Skeletal muscle cell (primary cell): ENCODE results near the gene CDH18.
"Not testable (repeated sequence)": the region's sequence is repeated elsewhere in the genome, so short reads cannot be mapped to it uniquely, and the experiment has no call there.

Source experiments
- DNase-seq: peaks from one replicate; pipeline ENCODE4 v3.0.0-alpha.2; 2010; ENCODE audit warnings: low read depth
- H3K4me3 ChIP-seq: 2 replicates; pipeline ENCODE4 v1.5.1; 2011; ENCODE audit warnings: low read depth, mild to moderate bottlenecking, control low read depth, low read length, moderate library complexity

CDH18 gene

GRCh38 chr5:19866090-19866450, 121.9 kb downstream of the CDH18 start:
- no peak overlapping the region for H3K4me3 ChIP-seq
- DNase-seq: no peak

- no peak overlapping the region for H3K4me3 ChIP-seq
- no peak for DNase-seq
Observed at GRCh38 chr5:19865336-19866089, 122.5 kb downstream of the CDH18 start.

- no peak for DNase-seq
- H3K4me3 ChIP-seq: no peak overlapping the region
Observed at GRCh38 chr5:19862711-19863110, 125.3 kb downstream of the CDH18 start.

- H3K4me3 ChIP-seq: no peak overlapping the region
- no peak for DNase-seq
Observed at GRCh38 chr5:19859020-19859419, 129.0 kb downstream of the CDH18 start.

- no peak overlapping the region for H3K4me3 ChIP-seq
- peak; percentile 27 for DNase-seq
Observed at GRCh38 chr5:19855931-19856330, 132.1 kb downstream of the CDH18 start.

DNA sequence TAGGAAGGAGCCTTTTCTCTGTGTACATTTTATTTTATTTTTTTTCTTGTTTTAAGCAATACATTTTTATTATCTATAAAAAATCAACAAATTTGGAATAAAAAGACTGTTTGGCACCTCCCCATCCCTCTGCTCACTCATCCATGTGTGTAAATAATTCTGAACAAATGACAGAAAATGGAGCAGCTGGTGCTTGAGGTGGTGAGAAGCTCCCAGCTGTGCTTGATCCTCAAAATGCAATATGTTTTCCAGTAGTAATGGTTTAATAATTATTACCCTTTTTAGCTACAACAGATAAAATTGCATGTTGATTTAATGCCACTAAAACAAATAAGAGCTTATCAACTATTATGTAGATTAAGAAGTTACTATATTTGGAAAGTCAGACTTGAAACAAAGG, 132.5 kb downstream of the CDH18 start:
- no peak for DNase-seq
- no peak overlapping the region for H3K4me3 ChIP-seq

DNA sequence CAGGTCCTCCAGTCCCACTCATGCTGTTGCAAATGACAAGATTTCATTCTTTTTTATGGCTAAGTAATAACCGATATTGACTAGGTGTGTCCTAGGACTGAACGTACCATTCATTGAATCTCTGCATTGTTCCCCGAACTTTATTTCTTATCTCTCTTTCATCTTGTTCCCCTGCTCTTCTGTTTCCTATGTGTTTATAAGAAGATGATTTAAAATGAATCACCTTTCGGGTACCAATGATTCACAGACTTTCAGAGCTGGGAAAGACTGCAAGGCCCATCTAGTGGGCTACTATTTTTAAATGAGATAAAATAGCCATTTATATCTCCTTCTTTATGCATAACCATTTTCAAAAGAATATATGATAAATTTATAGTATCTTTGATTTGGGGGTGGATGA, 133.0 kb downstream of the CDH18 start:
- no peak for DNase-seq
- H3K4me3 ChIP-seq: no peak overlapping the region

- no peak overlapping the region for H3K4me3 ChIP-seq
- peak; percentile 16 for DNase-seq
Observed at GRCh38 chr5:19853616-19854240, 134.3 kb downstream of the CDH18 start.

DNA sequence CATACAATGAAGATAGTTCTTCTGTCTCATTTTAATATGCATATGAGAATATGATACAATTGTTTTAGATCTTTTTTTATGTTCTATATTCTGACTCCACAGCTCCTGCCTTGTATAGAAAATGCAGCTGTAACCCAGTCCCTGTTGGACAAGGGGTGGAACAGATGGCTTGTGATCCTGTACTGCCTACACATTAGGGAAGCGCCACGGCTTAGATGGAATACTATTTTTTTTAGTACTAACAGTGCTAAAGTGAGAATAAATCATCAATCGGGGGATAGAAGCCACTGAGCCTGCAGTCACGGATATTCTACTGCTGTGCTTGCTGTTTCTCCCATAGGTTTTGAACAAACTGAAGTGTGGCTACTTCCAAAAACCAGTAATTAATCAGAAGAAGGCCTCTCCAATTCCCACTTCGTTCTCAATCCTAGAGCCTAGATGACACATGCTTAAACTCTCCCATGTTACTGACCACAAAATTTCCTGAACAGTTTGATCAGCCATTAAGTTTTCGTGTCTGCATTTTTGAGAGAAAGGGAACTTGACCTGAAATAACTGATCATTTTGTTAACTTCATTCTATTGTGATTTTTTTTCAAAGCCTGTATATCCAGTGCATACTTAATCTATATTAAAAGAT, 150.3 kb downstream of the CDH18 start:
- no peak overlapping the region for H3K4me3 ChIP-seq
- DNase-seq: peak; percentile 21

- no peak for DNase-seq
- H3K4me3 ChIP-seq: no peak overlapping the region
Observed at GRCh38 chr5:19835442-19835841, 152.6 kb downstream of the CDH18 start.

- not testable (repeated sequence) for DNase-seq, H3K4me3 ChIP-seq
Observed at GRCh38 chr5:19812720-19813119, 175.3 kb downstream of the CDH18 start.

GRCh38 chr5:19806756-19807155, 181.2 kb downstream of the CDH18 start:
- DNase-seq: no peak
- no peak overlapping the region for H3K4me3 ChIP-seq

- DNase-seq: no peak
- no peak overlapping the region for H3K4me3 ChIP-seq
Observed at GRCh38 chr5:19802686-19803085, 185.3 kb downstream of the CDH18 start.

- H3K4me3 ChIP-seq: no peak overlapping the region
- peak; percentile 22 for DNase-seq
Observed at GRCh38 chr5:19795218-19795617, 192.8 kb downstream of the CDH18 start.

DNA sequence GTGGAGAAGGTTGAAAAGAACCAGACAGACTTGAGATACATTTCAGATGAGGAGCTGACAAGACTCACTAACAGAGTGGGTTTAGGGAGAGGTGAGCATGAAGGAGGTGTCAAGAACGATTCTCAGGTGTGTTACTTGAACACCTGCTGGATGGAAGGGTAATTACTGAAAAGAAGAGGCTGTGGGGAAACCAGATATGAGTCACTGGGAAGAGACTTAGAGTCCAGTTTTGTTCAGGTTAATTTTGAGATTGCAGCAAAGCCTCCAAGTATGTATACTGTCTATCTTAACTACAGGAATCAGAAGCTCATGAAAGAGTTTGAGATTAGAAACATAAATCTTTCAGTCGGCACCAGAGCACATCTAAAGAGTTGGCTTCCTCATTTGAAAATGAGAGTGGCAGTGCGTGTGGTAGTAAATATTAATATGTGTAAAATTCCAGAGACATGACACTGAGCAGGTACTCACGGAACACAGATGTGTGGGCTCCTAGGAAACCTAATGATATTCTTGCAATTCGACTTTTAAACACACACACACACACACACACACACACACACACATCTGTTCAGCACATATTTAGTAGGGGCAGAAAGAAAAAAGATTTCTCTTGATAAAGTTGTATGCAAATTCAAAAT, 197.1 kb downstream of the CDH18 start:
- no peak overlapping the region for H3K4me3 ChIP-seq
- DNase-seq: no peak

- DNase-seq: no peak
- H3K4me3 ChIP-seq: no peak overlapping the region
Observed at GRCh38 chr5:19782566-19782965, 205.4 kb downstream of the CDH18 start.

GRCh38 chr5:19777363-19777762, 210.6 kb downstream of the CDH18 start:
- DNase-seq: no peak

DNA sequence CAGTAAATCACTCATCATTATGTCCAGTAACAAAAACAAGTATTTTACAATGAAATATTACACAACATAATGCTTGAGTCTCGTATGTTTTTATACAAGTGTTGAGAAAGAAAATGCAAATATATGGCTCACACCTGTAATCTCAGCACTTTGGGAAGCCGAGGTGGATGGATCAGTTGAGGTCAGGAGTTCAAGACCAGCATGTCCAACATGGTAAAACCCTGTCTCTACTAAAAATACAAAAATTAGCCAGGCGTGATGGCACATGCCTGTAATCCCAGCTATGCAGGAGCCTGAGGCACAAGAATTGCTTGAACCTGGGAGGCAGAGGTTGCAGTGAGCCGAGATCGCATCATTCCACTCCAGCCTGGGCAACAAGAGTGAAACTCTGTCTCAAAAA, 211.1 kb downstream of the CDH18 start:
- not testable (repeated sequence) for H3K4me3 ChIP-seq, DNase-seq

More at GRCh38 chr5:19777363-19777762, 210.6 kb downstream of the CDH18 start:
- no peak overlapping the region for H3K4me3 ChIP-seq

- DNase-seq: no peak
- no peak overlapping the region for H3K4me3 ChIP-seq
Observed at GRCh38 chr5:19771174-19771835, 216.7 kb downstream of the CDH18 start.

GRCh38 chr5:19770396-19770795, 217.6 kb downstream of the CDH18 start:
- no peak for DNase-seq
- no peak overlapping the region for H3K4me3 ChIP-seq
